K562 (cell line): Measurements from ENCODE around the gene KIFC3.

Experiments
- DPF2 ChIP-seq: fragments of 450-650 bp; IDR thresholded peaks from 2 replicates; pipeline ENCODE4 v1.6.1; 2016
- STAT6 ChIP-seq: sonication (generic); formaldehyde crosslinking; IDR thresholded peaks from 2 replicates; pipeline ENCODE4 v1.8.1; 2023; ENCODE audit warnings: mild to moderate bottlenecking, missing genetic modification reagents
- ZNF3 ChIP-seq: fragments of 250-450 bp; sonication (Bioruptor Pico); IDR thresholded peaks from 2 replicates; pipeline ENCODE4 v1.5.0; 2021; ENCODE audit warnings: mild to moderate bottlenecking, moderate library complexity

GRCh38 chr16:57801809-57802340, 416 bp downstream of the KIFC3 start:
- TF ChIP-seq DPF2: no peak
- TF ChIP-seq STAT6 (CRISPR knock-in tag): no peak
- no peak for TF ChIP-seq ZNF3 (CRISPR knock-in tag)
